Epithelial cell of prostate (primary cell): ENCODE measurements around the gene BMPR2.
"Not testable (repeated sequence)": the region's sequence is repeated elsewhere in the genome, so short reads cannot be mapped to it uniquely, and the experiment has no call there.

Experiments
- DNase-seq: peaks from one replicate; pipeline ENCODE4 v3.0.0-alpha.2; 2011; ENCODE audit warnings: low read depth, low spot score
- H3K27ac ChIP-seq: fragments of 450-650 bp; 2 replicates; pipeline ENCODE4 v1.5.1; 2017; ENCODE audit warnings: mild to moderate bottlenecking

The BMPR2 gene

GRCh38 chr2:202442882-202443281 lies 66.8 kb downstream of the BMPR2 start:
- H3K27ac ChIP-seq = no peak overlapping the region
- DNase-seq = no peak

GRCh38 chr2:202444000-202444399 lies 67.9 kb downstream of the BMPR2 start:
- DNase-seq = no peak
- no peak overlapping the region for H3K27ac ChIP-seq

DNA sequence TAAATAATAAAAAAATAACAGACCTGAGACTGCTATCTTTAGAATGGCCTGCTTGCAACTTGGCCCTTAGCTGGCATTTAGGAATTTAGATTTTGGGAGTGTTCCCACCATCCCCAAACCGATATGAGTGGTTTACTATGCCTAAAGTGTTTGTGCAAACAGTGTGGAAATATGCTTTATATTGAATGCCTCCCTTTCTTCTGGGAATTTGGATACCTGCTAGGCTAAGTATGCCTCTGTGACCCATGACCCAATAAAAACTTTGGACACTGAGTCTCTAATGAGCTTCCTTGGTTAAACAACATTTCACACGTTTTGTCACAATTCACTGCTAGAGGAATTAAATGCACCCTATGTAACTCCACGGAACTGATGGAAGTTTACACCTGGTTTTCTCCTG lies 73.2 kb downstream of the BMPR2 start:
- DNase-seq = no peak
- no peak overlapping the region for H3K27ac ChIP-seq

DNA sequence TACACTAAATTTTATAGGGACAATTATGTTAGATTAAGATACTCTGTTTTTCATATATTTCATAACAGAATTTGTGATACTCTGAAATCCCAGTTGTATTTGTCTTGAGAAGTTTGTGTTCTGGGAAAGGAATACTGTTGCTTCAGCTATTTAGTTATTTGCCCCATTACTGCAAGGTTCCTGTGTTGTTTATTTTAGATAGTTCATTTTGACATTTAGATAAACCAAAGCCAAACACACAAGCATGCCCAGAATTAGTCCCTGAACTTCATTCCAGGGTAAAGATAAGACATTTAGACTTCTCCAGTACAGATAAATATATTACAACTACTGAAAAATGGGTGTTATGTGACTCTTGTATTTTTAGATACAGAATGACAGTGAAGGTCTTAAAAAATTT lies 74.7 kb downstream of the BMPR2 start:
- DNase-seq = no peak
- H3K27ac ChIP-seq = no peak overlapping the region

GRCh38 chr2:202452744-202453143 lies 76.6 kb downstream of the BMPR2 start:
- no peak overlapping the region for H3K27ac ChIP-seq
- no peak for DNase-seq

GRCh38 chr2:202454536-202454935 lies 78.4 kb downstream of the BMPR2 start:
- no peak for DNase-seq
- H3K27ac ChIP-seq = no peak overlapping the region

DNA sequence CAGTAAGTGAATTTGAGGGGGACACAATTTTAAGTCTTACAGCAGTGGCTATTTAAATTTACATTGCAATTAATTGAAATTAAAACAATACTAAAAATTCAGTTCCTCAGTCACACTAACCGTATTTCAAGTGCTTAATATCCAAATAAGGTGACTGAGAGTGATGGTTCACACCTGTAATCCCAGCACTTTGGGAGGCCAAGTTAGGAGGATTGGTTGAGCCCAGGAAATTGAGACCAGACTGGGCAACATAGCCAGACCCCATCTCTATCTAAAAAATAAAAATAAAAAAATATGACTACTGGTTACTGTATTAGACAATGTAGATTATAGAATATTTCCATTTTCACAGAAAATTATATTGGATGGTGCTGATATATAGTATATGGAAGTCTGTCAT lies 79.0 kb downstream of the BMPR2 start:
- no peak overlapping the region for H3K27ac ChIP-seq
- no peak for DNase-seq

GRCh38 chr2:202460119-202460518 lies 84.0 kb downstream of the BMPR2 start:
- no peak overlapping the region for H3K27ac ChIP-seq
- DNase-seq = no peak

DNA sequence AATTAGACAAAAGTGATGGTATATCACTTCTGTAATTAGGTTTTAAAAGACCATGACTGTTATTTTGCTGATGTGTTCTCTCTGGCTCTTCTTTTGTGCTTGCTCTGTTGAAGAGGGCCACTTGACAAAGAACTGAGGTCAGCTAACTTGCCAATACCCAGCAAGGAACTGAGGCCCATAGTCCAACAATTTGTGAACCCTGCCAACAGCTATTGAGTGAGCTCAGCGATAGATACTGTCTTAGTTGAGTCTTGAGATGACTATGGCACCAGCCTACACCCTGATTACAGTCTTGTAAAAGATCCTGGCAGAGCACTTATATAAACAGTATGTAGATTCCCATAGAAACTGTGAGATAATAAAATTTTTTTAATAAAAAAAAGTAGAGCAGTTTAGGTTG lies 103.0 kb downstream of the BMPR2 start:
- H3K27ac ChIP-seq = no peak overlapping the region
- no peak for DNase-seq

GRCh38 chr2:202479610-202480009 lies 103.5 kb downstream of the BMPR2 start:
- H3K27ac ChIP-seq = no peak overlapping the region
- no peak for DNase-seq

DNA sequence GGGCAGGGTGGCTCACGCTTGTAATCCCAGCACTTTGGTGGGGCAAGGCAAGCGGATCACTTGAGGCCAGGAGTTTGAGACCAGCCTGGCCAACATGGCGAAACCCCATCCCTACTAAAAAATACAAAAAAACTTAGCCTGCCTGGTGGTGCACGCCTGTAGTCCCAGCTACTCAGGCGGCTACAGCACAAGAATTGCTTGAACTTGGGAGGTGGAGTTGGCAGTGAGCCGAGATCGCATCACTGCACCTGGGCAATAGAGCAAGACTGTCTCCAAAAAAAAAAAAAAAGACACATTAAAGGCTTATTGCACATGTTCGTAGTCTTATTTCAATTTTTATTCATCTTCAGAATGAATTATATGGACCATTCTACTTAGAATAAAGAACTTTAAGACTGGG lies 110.2 kb downstream of the BMPR2 start:
- H3K27ac ChIP-seq = no peak overlapping the region
- no peak for DNase-seq

DNA sequence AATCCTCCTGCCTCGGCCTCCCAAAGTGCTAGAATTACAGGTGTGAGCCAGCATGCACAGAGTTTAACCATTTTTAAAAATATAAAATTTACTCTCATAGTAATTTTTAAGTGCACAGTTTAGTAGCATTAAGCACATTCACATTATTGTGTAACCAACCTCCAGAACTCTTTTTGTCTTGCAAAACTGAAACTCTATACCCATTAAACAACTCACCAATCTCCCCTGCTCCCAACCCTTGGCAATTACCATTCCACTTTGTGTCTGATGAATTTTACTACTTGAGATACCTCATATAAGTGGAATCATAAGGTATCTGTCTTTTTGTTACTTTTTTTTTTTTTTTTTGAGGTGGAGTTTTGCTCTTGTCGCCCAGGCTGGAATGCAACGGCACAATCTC lies 112.5 kb downstream of the BMPR2 start:
- no peak for DNase-seq
- H3K27ac ChIP-seq = no peak overlapping the region

DNA sequence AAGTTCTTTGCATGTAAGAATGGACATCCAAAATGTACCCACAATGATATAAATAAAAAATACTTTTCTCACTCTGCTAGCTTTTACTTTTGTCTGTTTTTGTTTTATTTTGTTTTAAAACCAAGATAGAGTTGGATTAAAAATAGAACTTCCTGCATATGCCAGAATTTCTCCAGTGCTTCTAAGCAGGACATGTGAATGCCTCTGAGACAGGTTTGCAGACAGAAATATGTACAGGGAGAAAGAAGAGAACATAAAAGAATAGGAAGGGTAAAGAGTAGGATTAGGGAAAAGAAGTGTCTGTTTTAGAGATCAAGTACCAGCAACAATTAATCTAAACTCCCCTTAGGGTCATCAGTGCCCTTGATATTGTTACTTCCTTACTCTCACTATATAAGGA lies 114.4 kb downstream of the BMPR2 start:
- no peak for DNase-seq
- H3K27ac ChIP-seq = no peak overlapping the region

DNA sequence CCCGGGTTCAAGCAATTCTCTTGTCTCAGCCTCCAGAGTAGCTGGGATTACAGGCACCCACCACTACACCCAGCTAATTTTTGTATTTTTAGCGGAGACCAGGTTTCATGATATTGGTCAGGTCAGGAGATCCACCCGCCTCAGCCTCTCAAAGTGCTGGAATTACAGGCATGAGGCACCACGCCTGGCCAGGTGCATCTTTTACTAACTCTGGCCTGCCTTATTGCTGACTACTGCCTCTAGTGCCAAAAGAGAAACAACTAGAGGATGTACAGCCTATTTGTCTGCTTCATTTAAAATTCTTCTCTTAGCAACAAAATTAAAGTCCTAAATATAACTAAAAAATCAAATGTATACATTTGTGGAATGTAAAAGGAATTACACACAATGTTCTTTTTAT lies 115.4 kb downstream of the BMPR2 start:
- H3K27ac ChIP-seq = no peak overlapping the region
- DNase-seq = no peak

GRCh38 chr2:202494300-202495229 lies 118.4 kb downstream of the BMPR2 start:
- no peak overlapping the region for H3K27ac ChIP-seq
- no peak for DNase-seq

DNA sequence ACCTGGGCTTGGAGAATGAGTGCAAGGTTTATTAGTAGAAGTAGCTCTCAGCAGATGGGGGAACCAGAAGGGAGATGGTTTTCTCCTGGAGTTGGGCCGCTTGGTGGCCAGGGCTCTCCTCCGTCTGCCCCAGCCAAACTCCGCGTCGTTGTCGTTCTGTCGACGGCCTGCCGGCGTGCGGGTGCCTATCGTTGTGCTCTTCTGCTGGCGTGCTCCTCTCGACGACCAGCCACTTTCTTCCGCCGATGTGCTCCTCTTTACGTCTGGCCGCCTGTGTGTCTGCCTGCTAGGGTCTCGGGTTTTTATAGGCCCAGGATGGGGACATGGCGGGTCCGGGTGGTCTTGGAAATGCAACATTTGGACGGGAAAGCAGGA lies 119.1 kb downstream of the BMPR2 start:
- no peak for DNase-seq
- H3K27ac ChIP-seq = no peak overlapping the region

- not testable (repeated sequence) for DNase-seq, H3K27ac ChIP-seq
Observed at GRCh38 chr2:202496835-202497472, 120.8 kb downstream of the BMPR2 start.

GRCh38 chr2:202497473-202497866 lies 121.3 kb downstream of the BMPR2 start:
- not testable (repeated sequence) for DNase-seq

GRCh38 chr2:202499841-202500240 lies 123.7 kb downstream of the BMPR2 start:
- not testable (repeated sequence) for DNase-seq, H3K27ac ChIP-seq

More at GRCh38 chr2:202497473-202497866, 121.3 kb downstream of the BMPR2 start:
- not testable (repeated sequence) for H3K27ac ChIP-seq

DNA sequence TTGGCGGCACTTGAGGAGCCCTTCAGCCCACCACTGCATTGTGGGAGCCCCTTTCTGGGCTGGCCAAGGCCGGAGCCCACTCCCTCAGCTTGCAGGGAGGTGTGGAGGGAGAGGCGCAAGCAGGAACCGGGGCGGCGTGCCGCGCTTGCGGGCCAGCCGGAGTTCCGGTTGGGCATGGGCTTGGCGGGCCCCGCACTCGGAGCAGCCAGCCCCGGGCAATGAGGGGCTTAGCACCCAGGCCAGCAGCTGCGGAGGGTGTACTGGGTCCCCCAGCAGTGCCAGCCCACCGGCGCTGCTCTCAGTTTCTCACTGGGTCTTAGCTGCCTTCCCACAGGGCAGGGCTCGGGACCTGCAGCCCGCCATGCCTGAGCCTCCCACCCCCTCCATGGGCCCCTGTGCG lies 127.1 kb downstream of the BMPR2 start:
- not testable (repeated sequence) for DNase-seq, H3K27ac ChIP-seq

DNA sequence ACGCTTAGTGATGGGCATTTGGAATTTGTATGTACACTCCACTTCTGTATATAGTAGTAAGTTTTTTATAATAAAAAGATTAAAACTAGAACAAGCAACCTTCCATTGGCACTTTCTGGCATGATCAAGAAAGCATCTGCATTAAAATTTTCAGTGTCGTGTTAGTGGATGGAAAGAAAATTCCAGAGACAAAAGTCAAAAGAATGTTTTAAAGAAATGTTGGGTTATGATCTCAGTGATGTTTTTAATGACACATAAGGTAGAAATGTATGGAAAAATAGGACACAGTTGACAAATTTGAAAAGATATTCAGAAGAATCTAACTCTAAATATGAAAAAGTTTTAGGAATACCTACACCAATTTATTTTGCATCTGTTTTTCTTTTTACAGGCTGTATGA lies 132.6 kb downstream of the BMPR2 start:
- H3K27ac ChIP-seq = no peak overlapping the region
- no peak for DNase-seq

DNA sequence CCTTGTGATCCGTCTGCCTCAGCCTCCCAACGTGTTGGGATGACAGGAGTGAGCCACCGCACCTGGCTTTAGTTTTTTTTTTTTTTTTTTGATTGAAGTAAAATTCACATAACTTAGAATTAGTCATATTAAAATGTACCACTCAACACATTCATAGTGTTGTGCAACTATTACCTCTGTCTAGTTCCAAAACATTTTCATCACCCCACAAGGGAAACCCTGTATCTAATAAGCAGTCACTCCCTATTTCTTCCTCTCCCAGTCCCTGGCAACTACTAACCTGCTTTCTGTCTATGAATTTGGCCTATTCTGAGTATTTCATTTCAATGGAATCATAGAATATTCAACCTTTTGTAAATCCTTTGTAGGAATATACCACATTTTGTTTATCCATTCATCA lies 134.8 kb downstream of the BMPR2 start:
- no peak for DNase-seq
- H3K27ac ChIP-seq = no peak overlapping the region
